HFFc6 (cell line): ENCODE measurements around the gene TYMP. TPM values are rescaled to one million over a fixed set of nuclear protein-coding genes. Genes with fewer than 3 reads are reported as not detected.

ENCODE experiments used
- DNase-seq: peaks from one replicate; pipeline ENCODE4 v3.0.0-alpha.2; 2018
- H3K27ac Mint-ChIP-seq: 2 replicates; pipeline ENCODE4 v1.8.0; 2020; ENCODE audit warnings: mild to moderate bottlenecking, mixed read lengths
- H3K27me3 Mint-ChIP-seq: 2 replicates; pipeline ENCODE4 v1.8.0; 2021; ENCODE audit warnings: mild to moderate bottlenecking, moderate library complexity, mixed read lengths; ENCODE audit not compliant: insufficient read depth
- H3K36me3 Mint-ChIP-seq: 2 replicates; pipeline ENCODE4 v1.8.0; 2021; ENCODE audit warnings: low read depth, mixed read lengths
- H3K4me1 Mint-ChIP-seq: 2 replicates; pipeline ENCODE4 v1.8.0; 2020; ENCODE audit warnings: low read depth, mixed read lengths
- H3K4me3 Mint-ChIP-seq: 2 replicates; pipeline ENCODE4 v1.8.0; 2020; ENCODE audit warnings: mild to moderate bottlenecking, moderate library complexity, mixed read lengths
- H3K9me3 Mint-ChIP-seq: 2 replicates; pipeline ENCODE4 v1.8.0; 2020; ENCODE audit warnings: mild to moderate bottlenecking, mixed read lengths
- total RNA-seq, 6 experiments: library from RNA; stranded (reverse); fragmentation: NEBNext Ultra II Directional; extraction: Animal tissue kit (Norgen Biotek cat#: 25700); gene quantifications; 2 replicates in 1 of 6; 3 replicates in 5 of 6; pipeline ENCODE4 v1.2.3, GENCODE V29; 2021
- TF ChIP-seq, protein P1 (sequence below): fragments of 200-600 bp; sonication (generic); IDR thresholded peaks from 2 replicates; pipeline ENCODE4 v1.5.0; 2021; ENCODE audit warnings: antibody characterized with exemption, mild to moderate bottlenecking

Gene TYMP
- total RNA-seq, 6 experiments from 2014 or later = 0.95 to 2.1 (median 1.3) TPM

DNA sequence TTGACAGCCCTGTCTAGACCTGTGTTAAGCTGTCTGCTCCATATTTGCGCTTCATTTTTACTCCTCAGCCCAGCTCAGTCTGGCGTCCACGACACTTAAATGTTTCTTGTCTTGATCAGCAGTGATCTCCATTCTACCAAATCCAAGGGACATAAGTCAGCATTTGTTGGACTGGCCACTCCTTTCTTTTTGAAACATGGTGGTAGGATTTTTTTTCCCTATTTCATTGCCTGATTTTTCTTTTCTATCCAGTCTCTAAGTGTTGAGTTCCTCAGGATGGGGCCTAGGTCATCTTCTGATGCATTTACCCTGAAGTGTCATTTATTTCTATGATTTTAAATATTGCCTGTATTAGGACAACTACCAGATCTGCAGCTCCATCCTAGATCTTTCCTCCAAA lies 20.9 kb downstream of the TYMP start:
- Mint-ChIP-seq H3K4me3 (peak overlapping the region; percentile 94), H3K36me3 (no peaks in the 10 kb centered on the region), H3K27ac (peak overlapping the region; percentile 83), H3K9me3 (no peaks in the 10 kb centered on the region), H3K4me1 (peaks cover 12% of the 10 kb centered on the region), H3K27me3 (no peaks in the 10 kb centered on the region)
- DNase-seq = no peak
- TF ChIP-seq, protein P1, sequence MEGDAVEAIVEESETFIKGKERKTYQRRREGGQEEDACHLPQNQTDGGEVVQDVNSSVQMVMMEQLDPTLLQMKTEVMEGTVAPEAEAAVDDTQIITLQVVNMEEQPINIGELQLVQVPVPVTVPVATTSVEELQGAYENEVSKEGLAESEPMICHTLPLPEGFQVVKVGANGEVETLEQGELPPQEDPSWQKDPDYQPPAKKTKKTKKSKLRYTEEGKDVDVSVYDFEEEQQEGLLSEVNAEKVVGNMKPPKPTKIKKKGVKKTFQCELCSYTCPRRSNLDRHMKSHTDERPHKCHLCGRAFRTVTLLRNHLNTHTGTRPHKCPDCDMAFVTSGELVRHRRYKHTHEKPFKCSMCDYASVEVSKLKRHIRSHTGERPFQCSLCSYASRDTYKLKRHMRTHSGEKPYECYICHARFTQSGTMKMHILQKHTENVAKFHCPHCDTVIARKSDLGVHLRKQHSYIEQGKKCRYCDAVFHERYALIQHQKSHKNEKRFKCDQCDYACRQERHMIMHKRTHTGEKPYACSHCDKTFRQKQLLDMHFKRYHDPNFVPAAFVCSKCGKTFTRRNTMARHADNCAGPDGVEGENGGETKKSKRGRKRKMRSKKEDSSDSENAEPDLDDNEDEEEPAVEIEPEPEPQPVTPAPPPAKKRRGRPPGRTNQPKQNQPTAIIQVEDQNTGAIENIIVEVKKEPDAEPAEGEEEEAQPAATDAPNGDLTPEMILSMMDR = no peak

DNA sequence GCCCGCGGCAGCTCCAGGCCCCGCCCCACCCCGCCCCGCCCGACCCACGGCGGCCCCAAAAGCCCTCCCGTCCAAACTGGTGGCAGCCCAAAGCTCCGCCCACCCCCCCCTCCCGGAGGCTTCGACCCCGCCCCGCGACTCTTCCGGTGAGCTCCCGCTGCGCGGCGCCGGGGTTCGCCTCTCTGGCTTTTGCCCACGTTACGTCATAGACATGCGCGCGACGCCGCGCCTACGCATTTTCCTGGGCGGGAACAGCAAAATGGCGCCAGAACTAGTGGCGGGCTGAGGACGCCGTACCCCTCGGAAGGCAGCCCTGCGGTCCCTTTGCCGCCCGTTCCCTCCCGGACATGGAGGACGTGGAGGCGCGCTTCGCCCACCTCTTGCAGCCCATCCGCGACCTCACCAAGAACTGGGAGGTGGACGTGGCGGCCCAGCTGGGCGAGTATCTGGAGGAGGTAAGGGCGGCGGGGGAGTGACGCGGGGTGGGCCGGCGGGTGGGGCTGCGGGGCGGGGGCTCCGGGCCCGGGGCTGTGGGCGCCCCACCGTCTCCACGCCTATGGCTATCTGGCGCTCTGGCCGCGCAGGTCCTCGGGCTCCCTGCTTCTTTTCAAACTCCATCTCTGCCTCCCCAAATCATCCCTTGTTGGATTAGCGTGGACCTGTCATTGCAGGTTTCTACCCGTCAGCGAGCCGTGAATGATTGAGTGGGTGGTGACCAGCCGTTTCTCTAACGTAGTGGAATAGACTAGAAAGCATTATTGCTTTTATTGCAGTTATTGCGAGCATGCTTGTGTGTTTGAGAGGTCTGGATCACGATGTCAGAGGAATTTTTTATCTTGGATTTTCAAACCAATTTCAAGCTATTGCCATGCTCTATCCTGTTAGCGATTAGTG lies 21.6 kb downstream of the TYMP start, which contains the start of gene NCAPH2:
TSS of gene NCAPH2 (plus strand) at position 234 of the 894 bp plus-strand sequence. CDS start at position 348, 114 bp downstream.
- H3K36me3 Mint-ChIP-seq = no peaks in the 10 kb centered on the region
- TF ChIP-seq, protein P1 = no peak
- H3K9me3 Mint-ChIP-seq = no peaks in the 10 kb centered on the region
- H3K4me1 Mint-ChIP-seq = peaks cover 12% of the 10 kb centered on the region
- H3K27ac Mint-ChIP-seq = peak within 1 kb of the TSS; percentile 83
- peak within 1 kb of the TSS; percentile 95 for H3K4me3 Mint-ChIP-seq
- peak; percentile 91 for DNase-seq
- no peaks in the 10 kb centered on the region for H3K27me3 Mint-ChIP-seq

DNA sequence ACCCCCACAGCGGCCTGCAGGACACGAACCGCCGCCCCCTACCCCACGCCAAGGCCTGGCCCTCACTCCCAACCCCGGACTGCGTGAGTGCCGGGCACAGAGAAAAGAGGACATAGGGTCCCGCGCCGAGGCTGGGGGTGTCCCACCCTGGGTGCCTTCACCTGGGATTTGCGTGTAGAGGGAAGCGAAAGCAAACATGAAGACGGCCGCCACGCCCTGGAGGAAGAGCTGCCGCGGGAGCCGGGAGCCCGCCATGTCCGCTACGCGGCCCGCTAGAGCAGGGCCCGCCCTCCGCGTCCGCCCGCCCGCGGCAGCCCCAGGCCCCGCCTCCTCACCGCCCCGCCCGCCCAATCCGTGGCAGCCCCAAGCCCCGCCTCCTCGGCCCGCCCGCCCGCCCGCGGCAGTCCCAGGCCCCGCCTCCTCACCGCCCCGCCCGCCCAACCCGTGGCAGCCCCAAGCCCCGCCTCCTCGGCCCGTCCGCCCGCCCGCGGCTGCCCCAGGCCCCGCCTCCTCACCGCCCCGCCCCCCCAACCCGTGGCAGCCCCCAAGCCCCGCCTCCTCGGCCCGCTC lies 22.3 kb downstream of the TYMP start, which contains the start of gene LMF2:
TSS of gene LMF2 (minus strand) at position 282 of the 570 bp plus-strand sequence. CDS start at position 255, 27 bp downstream.
- Mint-ChIP-seq H3K27ac (peak within 1 kb of the TSS; percentile 83), H3K9me3 (no peaks in the 10 kb centered on the region), H3K4me3 (peak within 1 kb of the TSS; percentile 95), H3K36me3 (no peaks in the 10 kb centered on the region), H3K27me3 (no peaks in the 10 kb centered on the region), H3K4me1 (peaks cover 12% of the 10 kb centered on the region)
- TF ChIP-seq, protein P1 = no peak
- peak; percentile 72 for DNase-seq

DNA sequence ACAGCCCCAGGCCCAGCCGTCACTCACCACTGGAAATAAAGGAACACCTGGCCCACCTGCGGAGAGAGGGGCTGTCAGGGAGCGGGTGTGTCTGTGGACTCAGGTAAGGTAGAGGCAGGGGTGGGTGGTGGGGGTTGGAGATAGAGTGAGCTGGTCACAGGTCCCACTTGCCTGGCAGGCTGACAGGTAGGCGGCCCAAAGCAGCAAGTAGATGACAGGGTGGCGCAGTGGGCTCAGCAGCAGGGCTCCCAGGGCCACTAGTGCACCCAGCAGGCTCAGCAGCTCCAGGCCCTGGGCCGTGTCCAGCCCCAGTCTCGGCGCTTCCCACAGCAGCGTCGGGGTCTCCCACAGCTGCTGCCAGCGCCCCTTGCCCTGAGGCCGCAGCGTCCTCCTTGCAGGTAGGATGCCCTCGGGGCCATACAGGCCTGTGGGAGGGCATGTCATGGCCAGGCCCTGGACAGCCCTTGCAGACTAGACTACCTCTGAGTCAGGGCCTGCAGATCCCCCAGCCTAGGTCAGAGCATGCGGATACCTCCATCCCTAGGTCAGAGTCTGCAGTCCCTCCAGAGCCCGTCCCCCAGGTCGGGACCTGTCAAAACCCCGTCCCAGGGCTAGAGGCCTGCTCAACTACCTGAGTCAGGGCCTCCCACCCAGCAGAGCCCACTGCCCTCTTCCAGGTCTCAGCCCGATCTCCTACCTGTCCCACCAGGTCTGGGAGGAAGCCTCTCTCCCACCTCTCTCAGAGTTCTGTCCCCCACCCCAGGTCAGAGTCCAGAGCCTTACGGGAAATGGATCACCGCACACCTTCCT lies 23.0 kb downstream of the TYMP start:
- H3K27ac Mint-ChIP-seq = peak overlapping the region; percentile 82
- peak overlapping the region; percentile 95 for H3K4me3 Mint-ChIP-seq
- no peaks in the 10 kb centered on the region for H3K36me3 Mint-ChIP-seq
- no peaks in the 10 kb centered on the region for H3K9me3 Mint-ChIP-seq
- TF ChIP-seq, protein P1 = no peak
- DNase-seq = no peak
- H3K27me3 Mint-ChIP-seq = no peaks in the 10 kb centered on the region
- peaks cover 12% of the 10 kb centered on the region for H3K4me1 Mint-ChIP-seq

GRCh38 chr22:50505776-50506610 lies 23.8 kb downstream of the TYMP start:
- TF ChIP-seq, protein P1 = no peak
- Mint-ChIP-seq H3K9me3 (no peaks in the 10 kb centered on the region), H3K27ac (no peak overlapping the region), H3K4me1 (peaks cover 12% of the 10 kb centered on the region), H3K36me3 (no peaks in the 10 kb centered on the region), H3K4me3 (peak overlapping the region; percentile 95), H3K27me3 (no peaks in the 10 kb centered on the region)
- no peak for DNase-seq
